NCI-H774 (cell line): ENCODE measurements around the gene PCAT7.
"Not testable (repeated sequence)": the region's sequence is repeated elsewhere in the genome, so short reads cannot be mapped to it uniquely, and the experiment has no call there.

ENCODE experiments used
- DNase-seq: peaks from one replicate; lab custom pipeline; 2025; lab: John Stamatoyannopoulos, UW

Gene PCAT7

DNA sequence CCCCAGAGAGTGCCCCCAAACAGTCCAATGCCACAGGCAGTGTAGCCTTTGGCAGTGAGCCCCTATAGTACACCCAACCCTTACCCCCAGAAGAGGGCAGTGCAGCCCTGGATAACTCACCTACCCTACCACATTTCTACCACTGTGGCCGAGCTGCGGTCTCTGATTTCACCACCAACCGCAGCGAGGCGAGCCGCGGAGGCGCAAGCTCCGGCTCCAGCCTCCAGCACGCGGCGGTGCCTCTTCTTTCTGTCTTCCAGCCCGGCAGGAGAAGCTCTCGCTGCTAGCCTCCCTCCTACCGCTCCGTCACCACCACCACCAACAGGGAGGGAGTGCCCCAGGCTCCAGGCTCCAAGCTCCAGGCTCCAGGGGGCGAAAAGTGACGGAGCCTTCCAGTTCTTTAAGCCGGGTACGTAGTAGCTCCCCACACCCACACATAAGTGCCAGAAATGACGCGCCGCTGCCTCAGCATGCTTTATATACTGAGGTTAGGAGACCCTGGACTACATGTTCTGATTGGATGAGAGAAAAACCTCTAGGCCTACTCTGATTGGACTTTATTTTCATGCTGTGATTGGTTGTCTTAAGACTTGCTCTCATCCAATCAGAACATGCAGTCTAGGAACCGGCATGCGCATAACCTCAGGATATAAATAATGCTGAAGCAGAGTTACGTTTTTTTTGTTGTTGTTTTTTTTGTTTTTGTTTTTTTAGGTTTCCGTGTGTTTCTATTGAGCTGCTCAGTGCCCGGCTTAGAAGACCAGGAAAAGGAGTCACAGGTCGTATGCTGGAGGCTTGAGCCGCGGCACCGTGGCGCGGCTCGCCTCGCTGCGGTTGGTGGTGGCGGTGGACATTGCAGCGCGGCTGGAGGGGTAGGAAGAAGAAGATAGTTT lies at the start of gene PCAT7:
Gene PCAT7, plus strand, starts transcription at position 645 of the 893 bp plus-strand sequence.
- peak; percentile 72 for DNase-seq

DNA sequence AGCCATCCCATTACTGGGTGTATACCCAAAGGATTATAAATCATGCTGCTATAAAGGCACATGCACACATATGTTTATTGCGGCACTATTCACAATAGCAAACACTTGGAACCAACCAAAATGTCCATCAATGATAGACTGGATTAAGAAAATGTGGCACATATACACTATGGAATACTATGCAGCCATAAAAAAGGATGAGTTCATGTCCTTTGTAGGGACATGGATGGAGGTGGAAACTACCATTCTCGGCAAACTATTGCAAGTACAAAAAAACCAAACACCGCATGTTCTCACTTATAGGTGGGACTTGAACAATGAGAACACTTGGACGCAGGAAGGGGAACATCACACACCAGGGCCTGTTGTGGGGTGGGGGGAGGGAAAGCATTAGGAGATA lies 48.5 kb upstream of the PCAT7 start:
- not testable (repeated sequence) for DNase-seq

DNA sequence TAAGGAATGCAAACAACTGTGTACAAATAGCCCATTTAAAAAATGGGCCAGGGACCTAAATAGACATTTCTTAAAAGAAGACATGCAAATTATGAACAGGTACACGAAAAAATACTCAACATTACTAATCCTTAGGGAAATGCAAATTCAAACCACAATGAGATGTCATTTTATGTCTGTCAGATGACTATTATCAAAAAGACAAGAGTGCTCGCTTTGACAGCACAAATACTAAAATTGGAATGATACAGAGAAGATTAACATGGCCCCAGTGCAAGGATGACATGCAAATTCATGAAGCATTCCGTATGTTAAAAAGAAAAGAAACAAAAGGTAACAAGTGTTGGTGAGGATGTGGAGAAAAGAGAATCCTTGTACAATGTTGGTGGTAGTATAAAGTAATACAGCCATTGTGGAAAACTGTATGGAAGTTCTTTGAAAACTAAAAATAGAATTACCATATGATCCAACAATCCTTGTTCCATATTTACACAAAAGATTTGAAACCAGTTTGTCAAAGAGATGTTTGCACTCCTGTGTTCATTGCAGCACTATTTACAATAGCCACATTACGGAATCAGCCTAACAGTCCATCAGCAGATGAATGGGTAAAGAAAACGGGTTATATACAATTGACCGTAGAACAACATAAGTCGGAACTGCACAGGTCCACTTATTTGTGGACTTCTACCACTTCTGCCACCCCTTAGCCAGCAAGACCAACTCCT lies 47.2 kb upstream of the PCAT7 start:
- peak; percentile 20 for DNase-seq

DNA sequence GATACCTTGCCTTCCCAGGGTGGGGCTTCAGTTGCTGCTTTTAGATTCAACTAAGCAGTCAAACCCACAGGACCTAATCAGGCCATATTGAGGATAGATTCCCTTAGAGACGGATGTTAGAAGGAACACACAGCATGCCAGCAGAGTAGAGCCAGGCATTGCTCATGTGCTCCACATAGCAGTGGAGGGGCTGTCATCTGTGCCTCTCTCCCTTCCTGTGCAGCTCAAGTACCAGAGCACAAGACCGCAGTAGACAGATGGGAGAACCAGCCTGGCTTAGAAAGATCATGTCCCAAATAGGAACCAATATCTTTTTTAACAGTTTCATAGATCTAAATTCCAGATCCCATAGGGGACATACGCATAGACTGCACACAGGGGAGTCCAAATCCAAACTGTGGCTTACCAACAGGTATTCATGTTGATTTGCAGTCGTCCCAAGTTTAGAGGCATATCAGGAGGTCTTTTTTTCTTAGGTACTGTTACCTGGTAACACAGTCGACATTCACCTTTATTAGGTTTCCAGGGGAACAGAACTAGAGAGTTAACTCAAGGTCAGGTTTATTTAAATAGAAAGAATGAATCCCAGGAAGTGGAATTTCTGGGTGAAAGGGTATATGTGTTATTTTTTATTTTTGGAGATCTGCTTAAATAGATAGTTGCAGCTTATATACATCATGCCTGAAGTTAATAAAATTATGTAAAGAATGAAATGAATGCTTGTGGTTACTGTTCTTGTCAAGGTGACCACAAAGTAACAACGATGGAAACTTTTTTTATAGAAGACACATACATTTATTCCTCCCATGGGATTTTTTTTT lies 43.5 kb upstream of the PCAT7 start:
- peak; percentile 27 for DNase-seq

DNA sequence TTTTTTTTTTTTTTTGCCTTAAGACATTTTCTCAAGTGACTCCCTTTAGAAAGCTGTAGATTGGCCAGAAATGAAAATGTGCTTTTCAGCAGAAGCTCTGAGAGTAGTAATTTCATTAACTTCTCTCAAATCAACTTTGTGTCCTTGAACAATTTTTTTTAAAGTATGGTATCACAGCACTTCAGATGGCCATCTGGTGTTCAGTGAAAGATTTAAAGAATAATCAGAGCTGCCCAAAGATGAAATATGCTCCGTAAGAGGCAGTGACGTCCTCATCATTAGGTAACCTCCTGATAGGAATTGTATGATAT lies 43.0 kb upstream of the PCAT7 start:
- no peak for DNase-seq

DNA sequence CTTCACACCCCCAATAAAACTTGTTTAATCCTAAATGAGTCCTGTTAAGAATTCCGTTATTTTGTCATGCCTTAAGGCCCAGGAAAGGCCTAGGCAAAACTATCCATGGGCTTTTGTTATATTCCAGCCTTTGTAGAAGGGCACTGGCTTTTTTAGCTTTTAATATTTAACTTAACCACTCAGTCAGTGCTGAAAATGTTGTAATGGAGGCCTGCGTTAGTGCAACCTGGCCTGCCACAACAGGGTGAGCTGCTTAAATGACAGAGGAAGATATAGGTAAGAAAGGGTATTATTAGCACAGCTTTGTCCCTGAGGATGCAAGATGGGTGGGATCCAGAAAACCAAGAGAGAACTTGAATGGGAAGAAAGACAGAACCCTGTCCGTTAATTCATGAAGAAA lies 40.2 kb upstream of the PCAT7 start:
- DNase-seq, result no peak

DNA sequence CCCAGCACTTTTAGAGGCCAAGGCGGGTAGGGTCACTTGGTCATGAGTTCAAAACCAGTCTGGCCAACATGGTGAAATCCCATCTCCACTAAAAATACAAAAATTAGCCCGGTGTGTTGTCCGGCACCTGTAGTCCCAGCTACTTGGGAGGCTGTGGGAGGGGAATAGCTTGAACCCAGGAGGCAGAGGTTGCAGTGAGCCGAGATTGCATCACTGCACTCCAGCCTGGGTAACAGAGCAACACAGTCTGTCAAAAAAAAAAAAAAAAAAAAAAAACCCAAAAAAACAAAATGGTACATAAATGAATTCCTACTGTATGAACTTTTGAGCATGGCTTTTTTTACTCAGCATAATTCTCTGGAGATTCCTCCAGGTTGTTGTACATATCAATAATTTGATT lies 37.6 kb upstream of the PCAT7 start:
- no peak for DNase-seq

DNA sequence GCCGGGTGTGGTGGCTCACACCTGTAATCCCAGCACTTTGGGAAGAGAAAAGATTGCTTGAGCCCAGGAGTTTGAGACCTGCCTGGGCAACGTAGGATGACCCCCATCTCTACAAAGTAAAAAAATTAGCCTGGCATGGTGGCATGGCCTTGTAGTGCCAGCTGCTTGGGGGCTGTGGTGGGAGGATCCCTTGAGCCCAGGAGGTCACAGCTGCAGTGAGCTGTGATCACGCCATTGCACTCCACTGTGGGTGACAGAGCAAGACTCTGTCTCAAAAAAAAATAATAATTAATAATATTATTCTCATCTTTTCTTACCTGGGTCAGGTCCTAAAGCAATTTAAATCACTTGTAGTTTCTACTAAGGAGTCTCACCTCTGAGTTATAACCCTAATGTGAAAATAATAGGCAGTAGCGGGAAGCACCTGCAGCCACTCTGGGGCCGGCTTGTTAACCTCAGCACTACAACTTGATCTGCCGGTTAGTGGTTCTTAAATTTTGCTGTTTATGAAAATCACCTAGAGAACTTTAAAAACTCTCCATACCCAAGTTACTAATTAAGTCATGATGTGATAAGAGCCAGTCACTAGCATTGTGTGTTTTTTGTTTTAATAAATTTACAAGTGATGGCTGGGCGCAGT lies 29.4 kb upstream of the PCAT7 start:
- DNase-seq, result no peak

DNA sequence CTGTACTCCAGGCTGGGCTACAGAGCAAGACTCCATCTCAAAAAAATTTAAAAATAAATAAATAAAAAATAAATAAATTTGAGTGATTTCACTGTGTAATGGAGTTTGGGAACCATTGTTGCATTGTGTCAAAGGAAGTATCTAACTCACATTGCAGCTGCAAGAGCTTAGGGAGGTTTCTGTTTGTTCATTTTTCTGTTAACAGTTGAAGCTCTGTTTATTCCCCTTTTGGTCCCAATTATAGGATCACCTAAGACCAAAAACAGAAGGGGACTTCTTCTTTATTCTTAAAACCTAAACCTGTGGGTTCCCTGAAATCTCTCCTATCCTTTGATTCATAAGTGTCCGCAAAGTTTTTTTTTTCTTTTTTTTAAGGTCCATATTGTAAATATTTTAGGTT lies 28.6 kb upstream of the PCAT7 start:
- no peak for DNase-seq

DNA sequence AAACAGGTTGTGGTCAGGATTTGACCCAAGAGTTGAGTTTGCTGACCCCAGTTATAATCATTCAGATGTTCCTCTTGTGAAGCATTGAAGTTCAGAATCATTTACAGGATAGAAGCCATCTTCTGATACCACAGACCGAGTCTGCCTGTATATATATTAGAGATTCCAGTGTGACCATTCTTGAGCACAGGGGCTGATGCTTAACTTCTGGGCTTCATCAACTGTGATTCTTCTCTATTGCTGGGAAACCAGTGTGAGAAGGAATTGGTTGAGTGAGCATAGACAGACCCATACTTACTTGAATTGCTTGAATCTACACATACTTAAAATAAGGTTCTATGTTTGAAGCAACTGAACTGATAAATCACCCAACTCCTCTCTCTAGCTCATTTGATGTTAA lies 27.9 kb upstream of the PCAT7 start:
- DNase-seq, result no peak

DNA sequence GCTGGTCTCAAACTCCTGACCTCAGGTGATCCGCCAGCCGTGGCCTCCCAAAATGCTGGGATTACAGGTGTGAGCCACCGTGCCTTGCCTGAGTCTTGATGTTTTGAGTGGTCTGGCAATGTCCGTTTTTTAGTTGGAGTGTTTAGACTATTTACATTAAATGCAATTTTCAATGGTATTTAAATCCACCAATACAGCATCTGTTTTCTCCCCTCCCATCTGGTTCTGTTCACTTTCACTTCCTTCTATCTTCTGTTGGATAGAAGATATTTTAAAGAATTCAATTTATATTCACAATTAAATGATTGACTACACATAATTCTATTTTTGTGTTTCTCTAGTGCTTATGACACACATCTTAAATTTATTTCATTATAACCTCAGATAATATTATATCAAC lies 26.0 kb upstream of the PCAT7 start:
- no peak for DNase-seq

DNA sequence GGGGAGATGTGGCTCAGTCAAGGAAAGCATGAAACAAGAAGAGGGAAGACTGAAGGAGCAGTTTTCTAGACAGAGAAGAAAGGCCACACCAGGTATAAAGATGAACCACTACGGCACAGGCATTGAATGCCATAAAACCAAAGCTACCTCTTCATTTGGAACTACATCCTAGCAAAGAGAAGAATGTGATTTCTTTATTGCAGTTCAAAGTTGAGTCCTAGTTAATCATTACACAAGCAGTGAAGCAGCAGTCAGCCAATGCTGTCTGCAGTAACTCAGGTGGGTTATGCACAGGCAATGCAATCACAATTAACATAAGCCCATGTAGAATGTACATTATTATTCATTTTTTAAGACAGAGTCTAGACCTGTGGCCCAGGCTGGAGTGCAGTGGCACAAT lies 21.7 kb upstream of the PCAT7 start:
- DNase-seq, result no peak

DNA sequence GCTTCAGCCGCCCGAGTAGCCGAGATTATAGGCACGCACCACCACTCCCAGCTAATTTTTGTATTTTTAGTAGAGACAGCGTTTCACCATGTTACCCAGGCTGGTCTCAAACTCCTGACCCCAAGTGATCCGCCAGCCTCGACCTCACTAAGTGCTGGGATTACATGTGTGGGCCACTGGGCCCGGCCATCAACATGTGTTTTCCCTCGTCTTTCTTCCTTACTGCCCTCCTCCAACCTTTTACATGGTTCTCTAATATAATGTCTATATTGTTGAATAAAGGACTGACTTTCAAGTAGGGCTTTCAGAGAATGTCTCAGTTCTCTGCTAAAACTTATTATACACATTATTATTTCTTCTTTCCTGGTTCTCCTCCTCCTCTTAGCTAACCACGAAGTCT lies 21.3 kb upstream of the PCAT7 start:
- DNase-seq, result no peak

DNA sequence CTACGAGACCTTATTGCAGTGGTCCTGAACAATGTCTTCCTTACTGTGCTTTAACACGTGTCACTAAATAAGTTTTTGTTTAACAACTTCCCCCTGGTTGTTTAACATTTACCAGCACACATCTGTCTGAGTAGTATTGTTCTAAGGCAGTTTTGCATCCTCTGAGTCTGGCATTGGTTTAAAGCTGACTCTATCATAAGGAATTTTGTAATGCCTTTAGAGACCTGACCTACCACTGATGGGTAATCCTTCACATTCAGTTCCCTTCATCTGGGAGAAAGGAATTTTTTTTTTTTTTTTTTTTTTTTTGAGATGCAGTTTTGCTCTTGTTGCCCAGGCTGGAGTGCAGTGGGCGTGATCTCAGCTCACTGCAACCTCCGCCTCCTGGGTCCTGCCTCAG lies 20.0 kb upstream of the PCAT7 start:
- no peak for DNase-seq

DNA sequence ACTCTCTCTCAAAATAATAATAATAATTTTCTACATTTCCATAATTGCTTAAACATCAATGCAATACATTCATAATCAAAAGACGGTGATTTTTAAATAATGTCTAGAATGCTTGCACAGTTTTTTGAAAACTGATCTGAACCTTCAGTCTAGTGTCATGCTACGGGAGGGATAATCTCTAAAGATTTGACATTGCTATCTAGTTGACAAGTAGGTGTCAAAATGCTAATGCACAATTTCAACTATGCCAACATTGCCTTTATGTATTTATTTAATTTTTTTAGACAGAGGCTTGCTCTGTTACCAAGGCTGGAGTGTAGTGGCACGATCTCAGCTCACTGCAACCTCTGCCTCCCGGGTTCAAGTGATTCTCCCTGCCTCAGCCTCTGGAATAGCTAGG lies 16.0 kb upstream of the PCAT7 start:
- DNase-seq, result no peak

DNA sequence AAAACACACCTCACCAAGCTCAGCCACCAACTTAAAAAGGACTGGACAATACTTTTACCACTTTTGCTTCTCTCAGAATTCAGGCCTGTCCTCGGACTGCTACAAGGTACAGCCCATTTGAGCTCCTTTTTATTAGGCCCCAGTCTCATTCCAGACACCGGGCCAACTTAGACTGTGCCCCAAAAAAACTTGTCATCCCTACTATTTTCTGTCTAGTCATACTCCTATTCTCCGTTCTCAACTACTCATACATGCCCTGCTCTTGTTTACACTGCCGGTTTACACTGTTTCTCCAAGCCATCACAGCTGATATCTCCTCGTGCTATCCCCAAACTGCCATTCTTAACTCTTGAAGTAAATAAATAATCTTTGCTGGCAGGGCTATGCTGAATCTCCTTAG lies 10.5 kb upstream of the PCAT7 start:
- not testable (repeated sequence) for DNase-seq

DNA sequence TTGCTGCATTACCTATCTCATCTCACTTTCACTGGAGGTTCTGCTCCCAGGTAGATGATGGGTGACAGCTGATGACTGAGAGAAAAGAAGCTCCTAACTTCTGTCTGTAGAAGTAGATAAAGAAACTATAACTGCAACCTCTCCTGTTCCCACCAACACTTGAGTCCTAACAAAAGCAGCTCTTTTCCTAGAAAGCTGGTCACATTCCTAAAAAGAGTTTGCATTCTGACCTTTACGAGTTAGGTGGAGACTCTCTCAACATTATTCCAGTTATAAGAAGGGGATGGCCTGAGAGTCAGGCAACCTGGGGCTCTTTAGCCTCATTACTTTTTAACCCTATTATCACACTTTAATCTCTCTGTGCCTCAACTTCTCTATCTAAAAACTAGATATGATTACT lies 8.9 kb upstream of the PCAT7 start:
- no peak for DNase-seq

DNA sequence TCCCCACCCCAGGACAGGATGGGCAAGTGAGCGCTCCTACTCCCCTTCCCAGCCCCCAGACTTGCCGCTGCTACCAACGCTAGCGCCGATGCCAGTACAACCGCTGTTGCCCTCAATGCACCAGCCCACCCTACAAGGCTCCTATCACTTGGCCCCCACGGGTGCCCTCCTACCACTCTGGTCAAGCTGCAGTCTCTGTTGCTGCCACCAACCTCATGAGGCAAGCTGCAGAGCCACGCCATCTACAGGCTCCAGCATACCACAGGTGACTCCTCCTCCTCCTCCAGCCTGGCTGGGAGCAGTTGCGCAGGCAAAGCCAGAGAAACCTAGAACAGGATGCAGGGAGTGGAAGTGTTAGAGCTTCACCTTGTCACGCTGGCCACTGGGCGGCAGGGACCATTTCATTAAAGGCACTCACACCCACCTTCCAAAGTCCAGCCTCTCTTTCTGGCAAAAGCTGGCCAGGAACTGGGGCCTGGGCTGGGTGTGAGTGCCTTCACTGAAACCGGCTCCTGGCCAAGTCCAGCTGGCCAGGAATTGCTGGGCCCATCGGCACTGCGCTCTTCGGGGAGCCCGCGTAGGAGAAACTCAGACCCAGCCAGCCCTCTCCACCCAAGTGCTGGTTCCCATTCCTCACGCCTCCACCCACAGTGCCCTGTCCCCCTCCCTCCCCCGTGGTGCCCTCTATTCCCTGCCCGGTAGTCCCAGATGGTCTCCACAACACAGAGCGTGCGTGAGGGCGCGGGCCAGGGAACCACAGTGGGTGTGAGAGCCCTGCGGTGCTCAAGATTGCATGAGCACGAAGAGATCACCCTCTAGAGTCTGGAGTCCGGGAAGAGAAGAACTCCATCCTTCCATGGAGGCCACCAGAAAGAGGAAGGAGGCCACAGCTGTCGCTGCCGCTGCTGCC lies 1.6 kb upstream of the PCAT7 start:
- no peak for DNase-seq

DNA sequence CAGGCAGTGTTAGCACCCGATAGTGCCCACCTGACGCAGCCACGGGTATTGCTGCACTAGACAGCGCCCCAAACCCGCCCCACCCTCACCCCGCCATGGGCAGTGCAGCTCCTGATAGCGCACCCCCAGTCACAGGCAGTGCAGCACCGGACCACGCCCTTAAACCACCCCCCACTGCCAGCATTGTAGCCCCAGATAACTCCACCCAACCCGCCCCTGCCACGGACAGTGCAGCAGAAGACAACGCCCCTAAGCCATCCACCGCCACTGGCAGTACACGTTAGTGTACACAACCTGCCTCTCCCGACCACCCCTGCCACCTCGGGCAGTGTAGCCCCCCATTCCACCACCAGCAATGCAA lies 825 bp upstream of the PCAT7 start:
- DNase-seq, result no peak

DNA sequence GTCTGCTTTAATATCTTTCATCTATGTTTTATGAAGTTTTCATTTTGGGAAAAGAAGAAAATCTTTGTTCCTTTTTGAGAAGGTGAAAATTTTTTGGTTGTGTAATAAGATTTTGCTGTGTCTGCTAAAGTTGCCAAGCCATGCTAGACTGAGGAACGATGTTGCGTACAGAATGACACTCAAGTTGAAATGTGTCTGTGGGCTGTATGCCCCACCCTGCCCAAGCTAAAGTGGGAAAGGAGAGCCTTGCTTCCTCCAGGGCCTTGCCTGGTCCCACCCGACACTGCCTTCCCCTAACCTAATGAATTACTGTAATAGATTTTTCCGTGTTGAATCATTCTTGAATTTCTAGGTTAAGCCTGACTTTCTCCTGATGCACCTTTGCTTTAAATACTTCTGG lies 2.5 kb downstream of the PCAT7 start:
- no peak for DNase-seq

DNA sequence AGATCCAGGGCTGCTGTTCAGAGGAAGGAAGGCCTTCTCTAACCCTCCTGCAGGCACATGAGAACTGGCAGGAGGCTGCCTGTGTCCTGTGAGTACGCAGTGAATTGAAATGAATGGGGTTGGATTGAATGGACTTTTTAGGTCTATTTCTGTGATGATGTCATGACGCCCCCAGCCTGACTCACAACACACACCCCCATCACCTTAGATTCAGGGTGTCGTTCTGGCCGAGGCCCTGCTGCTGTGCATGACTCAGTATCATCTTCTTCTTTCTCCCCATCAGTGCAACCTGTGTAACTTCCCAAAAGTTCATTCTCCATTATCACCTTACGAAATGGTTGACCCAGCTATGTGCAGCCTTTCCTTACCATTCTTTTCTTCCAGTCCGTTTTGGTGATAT lies 5.4 kb downstream of the PCAT7 start:
- no peak for DNase-seq
